GM12878 (cell line): Measurements from ENCODE around the gene DIPK1A. TPM values are rescaled to one million over a fixed set of nuclear protein-coding genes. Genes with fewer than 3 reads are reported as not detected.

Experiments used
- ATAC-seq: fragments of 200-7000 bp; cut with Tn5 transposase; 3 replicates; pipeline ENCODE4 v1.9.1; 2020; ENCODE audit warnings: mild to moderate bottlenecking, moderate library complexity
- BruUV-seq: library from RNA; stranded (reverse); fragments of 400-500 nt; replicated peaks from 2 replicates; lab custom pipeline; 2021; lab: Mats Ljungman, UMichigan
- CTCF ChIA-PET: fragments of 300-600 bp; sonication (Branson Sonifier 250); formaldehyde crosslinking; extraction: SDS; loops from one replicate; lab custom pipeline; 2021; ENCODE audit warnings: inconsistent platforms; lab: Yijun Ruan, JAX
- POLR2A ChIA-PET: fragments of 350-600 bp; formaldehyde crosslinking; extraction: SDS; loops from one replicate; lab custom pipeline; 2021; ENCODE audit warnings: inconsistent platforms; lab: Charles Lee
- RAD21 ChIA-PET: fragments of 300-600 bp; sonication (Branson Sonifier 250); formaldehyde crosslinking; loops from one replicate; lab custom pipeline; 2023; ENCODE audit warnings: antibody characterized with exemption; ENCODE audit not compliant: unreplicated experiment; lab: Charles Lee
- SMC1A ChIA-PET: fragments of 300-600 bp; sonication (Branson Sonifier 250); formaldehyde crosslinking; loops from one replicate; lab custom pipeline; 2023; ENCODE audit not compliant: unreplicated experiment, uncharacterized antibody; lab: Charles Lee
- DNase-seq: peaks from one replicate; pipeline ENCODE4 v3.0.0-alpha.2; 2011; ENCODE audit warnings: low read depth, low spot score
- FAIRE-seq: peaks from 3 replicates; lab custom pipeline; 2011; peaks lifted over from hg19 to GRCh38; lab: Jason Lieb, UNC
- H2AFZ ChIP-seq: 2 replicates; pipeline ENCODE4 v1.6.0; 2011; ENCODE audit warnings: low read depth, low read length, control low read depth; ENCODE audit not compliant: control insufficient read depth
- H3K27ac ChIP-seq: 2 replicates; pipeline ENCODE4 v1.5.1; 2011; ENCODE audit warnings: control low read depth; ENCODE audit not compliant: control insufficient read depth, insufficient read depth
- H3K27me3 ChIP-seq, 2 experiments: replicated peaks in 1 of 2; 2 replicates each; pipeline versions ENCODE4 v1.6.0 to v1.6.1; 2011; ENCODE audit warnings: low read length in 1 of 2; ENCODE audit not compliant: control insufficient read depth in 2 of 2, insufficient read depth in 2 of 2
- H3K36me3 ChIP-seq, 2 experiments: 2 replicates each; pipeline ENCODE4 v1.5.1; 2011; ENCODE audit warnings: low read length in 1 of 2; ENCODE audit not compliant: control insufficient read depth in 2 of 2, insufficient read depth in 2 of 2
- H3K4me1 ChIP-seq: 2 replicates; pipeline ENCODE4 v1.6.1; 2011; ENCODE audit warnings: mild to moderate bottlenecking, low read length, moderate library complexity, mixed read lengths; ENCODE audit not compliant: control insufficient read depth, insufficient read depth
- H3K4me2 ChIP-seq: 2 replicates; pipeline ENCODE4 v1.6.0; 2011; ENCODE audit warnings: control low read depth; ENCODE audit not compliant: control insufficient read depth, insufficient read depth
- H3K4me3 ChIP-seq: fragments of 200-600 bp; sonication (generic); 2 replicates; pipeline ENCODE4 v1.5.1; 2016
- H3K79me2 ChIP-seq: 2 replicates; pipeline ENCODE4 v1.6.0; 2011; ENCODE audit warnings: low read length; ENCODE audit not compliant: control insufficient read depth, insufficient read depth
- H3K9ac ChIP-seq: 2 replicates; pipeline ENCODE4 v1.8.0; 2011; ENCODE audit warnings: low read length, control low read depth, mixed read lengths; ENCODE audit not compliant: control insufficient read depth, insufficient read depth
- H3K9me3 ChIP-seq: replicated peaks from 3 replicates; pipeline ENCODE4 v1.5.1; 2011; ENCODE audit warnings: mild to moderate bottlenecking, low read length; ENCODE audit not compliant: control insufficient read depth, insufficient read depth
- H4K20me1 ChIP-seq: 2 replicates; pipeline ENCODE4 v1.6.0; 2011; ENCODE audit not compliant: control insufficient read depth, insufficient read depth
- CBX3 ChIP-seq: fragments of 200-600 bp; sonication (generic); IDR thresholded peaks from 2 replicates; pipeline ENCODE4 v1.6.1; 2016; ENCODE audit warnings: low read depth, borderline replicate concordance
- NBN ChIP-seq: fragments of 450-650 bp; IDR thresholded peaks from 2 replicates; pipeline ENCODE4 v1.6.1; 2016
- NFXL1 ChIP-seq: fragments of 450-650 bp; IDR thresholded peaks from 2 replicates; pipeline ENCODE4 v1.6.1; 2017; ENCODE audit warnings: antibody characterized with exemption, mild to moderate bottlenecking, borderline replicate concordance
- POLR2AphosphoS2 ChIP-seq: IDR thresholded peaks from 2 replicates; pipeline ENCODE4 v1.6.1; 2011; ENCODE audit warnings: low read depth, mild to moderate bottlenecking, low read length, improper control_type of control experiment, moderate library complexity
- RELA ChIP-seq: fragments of 450-650 bp; IDR thresholded peaks from 2 replicates; pipeline ENCODE4 v1.8.0; 2014; ENCODE audit warnings: borderline replicate concordance; ENCODE audit not compliant: partially characterized antibody
- SMAD5 ChIP-seq: IDR thresholded peaks from 2 replicates; pipeline ENCODE4 v1.6.1; 2016; ENCODE audit warnings: antibody characterized with exemption, low read depth
- ZNF274 ChIP-seq: IDR thresholded peaks from one replicate; pipeline ENCODE4 v1.8.0; 2011; ENCODE audit not compliant: insufficient read length, insufficient read depth
- WGBS: methylation state at CpG from one replicate; pipeline ENCODE4 v1.1.6; 2016; ENCODE audit warnings: low lambda C conversion rate; ENCODE audit not compliant: insufficient replicate concordance, insufficient coverage; ENCODE audit errors: missing lambda C conversion rate; 5-methylcytosine and 5-hydroxymethylcytosine counted together
- in situ Hi-C: fragments of 300-500 bp; cut with MboI; formaldehyde crosslinking; loops from 9 replicates; pipeline ENCODE4 v1.14.3; 2018; ENCODE audit warnings: mixed read lengths
- intact Hi-C: fragments of 100-400 bp; cut with micrococcal nuclease; formaldehyde crosslinking; loops from one replicate; pipeline ENCODE4 v1.14.2; 2022; ENCODE audit not compliant: unreplicated experiment
- polyA plus RNA-seq, 11 experiments: library from polyadenylated mRNA; depleted of rRNA in 4 of 11; unstranded in 6 of 11; stranded (reverse) in 5 of 11; fragments of >200 nt; fragmentation: Nextera tagmentation in 4 of 11; fragmentation: Illumina TruSeq in 1 of 11; extraction: Ambion mirVana in 4 of 11; extraction: Trizol in 1 of 11; gene quantifications; 1 replicate in 1 of 11; 2 replicates in 10 of 11; pipeline versions ENCODE4 v1.2.1 to v1.2.3, GENCODE V29; 2011 to 2016; ENCODE audit warnings: inconsistent platforms in 2 of 11, missing spikeins in 2 of 11, low read depth in 1 of 11
- total RNA-seq, 4 experiments: library from RNA; depleted of rRNA in 3 of 4; stranded (reverse); fragments of >200 nt in 3 of 4; fragmentation: Illumina TruSeq in 1 of 4; extraction: Trizol in 1 of 4; gene quantifications; 2 replicates each; pipeline versions ENCODE4 v1.2.1 to v1.2.3, GENCODE V29; 2013 to 2021

DIPK1A gene
- total and polyA plus RNA-seq, 10 of the 15 experiments (the other 5 are each of a cell fraction or from before 2014, with no cell fraction given) = 4.9 to 15.0 (median 9.7) TPM

- in situ Hi-C loops = no loop called here
- FAIRE-seq = no peak
- no peak for DNase-seq
- TF ChIP-seq ZNF274 (no peak), POLR2AphosphoS2 (no peak), NFXL1 (no peak), NBN (no peak), SMAD5 (no peak)
- H2AFZ ChIP-seq = no peak overlapping the region
- H3K9me3 ChIP-seq = no peaks in the 10 kb centered on the region; the same call in 2 of the 3 replicates
- 74% methylated on average over 2 of the region's 2 CpGs for WGBS
- intact Hi-C loops = no loop called here
- H3K27me3 ChIP-seq = no peaks in the 10 kb centered on the region
- H3K4me1 ChIP-seq = peaks cover 7% of the 10 kb centered on the region
- ChIA-PET POLR2A (interaction anchor here (1.2 kb wide), 1 partner anchor 12 kb away, joined by 3 read pairs; no protein-coding TSS in a partner anchor), RAD21 (no interaction called here), CTCF (interaction anchor here (1.2 to 1.6 kb wide), 2 partner anchors 11 to 50 kb away, joined by 3 read pairs; no protein-coding TSS in a partner anchor), SMC1A (no interaction called here)
- ATAC-seq = no peak
- H4K20me1 ChIP-seq = no peaks in the 10 kb centered on the region
- peaks cover 0 to 3% of the 10 kb centered on the region in 2 experiments; a peak in 1 of 4 replicates for H3K36me3 ChIP-seq
- H3K79me2 ChIP-seq = peaks cover 3% of the 10 kb centered on the region
- H3K27ac ChIP-seq = no peak overlapping the region
- H3K9ac ChIP-seq = no peak overlapping the region
- H3K4me3 ChIP-seq = no peak overlapping the region
- H3K4me2 ChIP-seq = no peak overlapping the region
- BruUV-seq = no TSS peak
Measured at GRCh38 chr1:92907949-92908684, 53.1 kb downstream of the DIPK1A start.

- SMC1A ChIA-PET = interaction anchor here (0.8 to 1.8 kb wide), 10 partner anchors 9 to 90 kb away, joined by 3 to 7 read pairs (median 6); no protein-coding TSS in a partner anchor
- H2AFZ ChIP-seq = no peak overlapping the region
- peak overlapping the region; percentile 49; the same call in 1 of the 2 replicates for H3K4me2 ChIP-seq
- RAD21 ChIA-PET = interaction anchor here (0.5 to 1.1 kb wide), 6 partner anchors 23 to 59 kb away, joined by 3 to 5 read pairs (median 3); no protein-coding TSS in a partner anchor
- H3K9ac ChIP-seq = no peak overlapping the region
- H3K4me3 ChIP-seq = no peak overlapping the region
- H3K79me2 ChIP-seq = peaks cover 3% of the 10 kb centered on the region
- ATAC-seq (peak; percentile 43), DNase-seq (no peak), FAIRE-seq (no peak)
- H3K4me1 ChIP-seq = peaks cover 7% of the 10 kb centered on the region
- POLR2A ChIA-PET = interaction anchor here (0.5 to 2.3 kb wide), 4 partner anchors 8 to 58 kb away, joined by 3 to 10 read pairs (median 4); no protein-coding TSS in a partner anchor
- WGBS = 0% methylated on average over 1 of the region's 1 CpG
- intact Hi-C loops (no loop called here), in situ Hi-C loops (no loop called here)
- peak overlapping the region; percentile 4 for H3K27ac ChIP-seq
- H3K9me3 ChIP-seq = peaks cover 4% of the 10 kb centered on the region; the same call in 2 of the 3 replicates
- no peak for TF ChIP-seq RELA
- TF ChIP-seq CBX3 = no peak
- H4K20me1 ChIP-seq = no peaks in the 10 kb centered on the region
- peaks cover 4 to 5% of the 10 kb centered on the region in 2 experiments; a peak in 2 of 4 replicates for H3K36me3 ChIP-seq
- H3K27me3 ChIP-seq = no peaks in the 10 kb centered on the region
- CTCF ChIA-PET = interaction anchor here (0.6 to 1.7 kb wide), 10 partner anchors 8 to 850 kb away, joined by 3 to 5 read pairs (median 4); no protein-coding TSS in a partner anchor
- no TSS peak for BruUV-seq
Measured at GRCh38 chr1:92903765-92904164, 57.5 kb downstream of the DIPK1A start.
